Activated T-helper 1 cell treated with anti-CD3 and anti-CD28 coated beads, Interleukin-2, amount 50 U/mL, for 16 hours (primary cell): ENCODE results near the gene ADGRG7.
"Not testable (repeated sequence)": the region's sequence is repeated elsewhere in the genome, so short reads cannot be mapped to it uniquely, and the experiment has no call there.

Source experiments
- DNase-seq, 2 donors: peaks; one replicate each; pipeline ENCODE4 v3.0.0-alpha.2; 2020; ENCODE audit warnings: low read depth in 1 of 2, low spot score in 1 of 2

The ADGRG7 gene

GRCh38 chr3:100641471-100642032 lies 32.2 kb downstream of the ADGRG7 start:
- DNase-seq = no peak

GRCh38 chr3:100645913-100646312 lies 36.5 kb downstream of the ADGRG7 start:
- no peak for DNase-seq

- DNase-seq = no peak
Observed at GRCh38 chr3:100647171-100647570, 37.8 kb downstream of the ADGRG7 start.

GRCh38 chr3:100647657-100648056 lies 38.3 kb downstream of the ADGRG7 start:
- no peak for DNase-seq

- no peak for DNase-seq
Observed at GRCh38 chr3:100650651-100651619, 41.5 kb downstream of the ADGRG7 start.

- no peak for DNase-seq
Observed at GRCh38 chr3:100653604-100654294, 44.3 kb downstream of the ADGRG7 start.

GRCh38 chr3:100656945-100657344 lies 47.5 kb downstream of the ADGRG7 start:
- DNase-seq = no peak

GRCh38 chr3:100661294-100661693 lies 51.9 kb downstream of the ADGRG7 start:
- DNase-seq = not testable (repeated sequence)

- no peak for DNase-seq
Observed at GRCh38 chr3:100662113-100662823, 52.9 kb downstream of the ADGRG7 start.

GRCh38 chr3:100665230-100665629 lies 55.8 kb downstream of the ADGRG7 start:
- no peak for DNase-seq

- DNase-seq = not testable (repeated sequence)
Observed at GRCh38 chr3:100666699-100667098, 57.3 kb downstream of the ADGRG7 start.

GRCh38 chr3:100667316-100667715 lies 57.9 kb downstream of the ADGRG7 start:
- DNase-seq = not testable (repeated sequence)

GRCh38 chr3:100670995-100671394 lies 61.6 kb downstream of the ADGRG7 start:
- DNase-seq = not testable (repeated sequence)

- no peak for DNase-seq
Observed at GRCh38 chr3:100681496-100681895, 72.1 kb downstream of the ADGRG7 start.

- DNase-seq = no peak
Observed at GRCh38 chr3:100682056-100682853, 72.9 kb downstream of the ADGRG7 start.

GRCh38 chr3:100682854-100683760 lies 73.7 kb downstream of the ADGRG7 start:
- no peak for DNase-seq

GRCh38 chr3:100693225-100693624 lies 83.8 kb downstream of the ADGRG7 start:
- DNase-seq = no peak

- no peak for DNase-seq
Observed at GRCh38 chr3:100695696-100696095, 86.3 kb downstream of the ADGRG7 start.

GRCh38 chr3:100696161-100696560 lies 86.8 kb downstream of the ADGRG7 start:
- DNase-seq = no peak
